HCT116 (cell line): ENCODE data around the gene DOCK2. TPM values are rescaled to one million over a fixed set of nuclear protein-coding genes. Genes with fewer than 3 reads are reported as not detected.

Experiments used
- ATAC-seq: fragments of 200-7000 bp; cut with Tn5 transposase; 2 replicates; pipeline ENCODE4 v1.9.1; 2020; ENCODE audit warnings: mild to moderate bottlenecking, moderate library complexity
- BruUV-seq: library from RNA; stranded (reverse); fragments of 400-500 nt; replicated peaks from 2 replicates; lab custom pipeline; 2021; lab: Mats Ljungman, UMichigan
- CTCF ChIA-PET: fragments of 300-600 bp; sonication (Branson Sonifier 250); formaldehyde crosslinking; loops from one replicate; lab custom pipeline; 2021; ENCODE audit warnings: antibody characterized with exemption; lab: Charles Lee
- POLR2A ChIA-PET: fragments of 300-600, 350-600 bp; sonication (Branson Sonifier 250); formaldehyde crosslinking; loops from one replicate; lab custom pipeline; 2021; ENCODE audit warnings: antibody characterized with exemption; lab: Charles Lee
- RAD21 ChIA-PET, 2 experiments: fragments of 300-600 bp; sonication (Branson Sonifier 250); formaldehyde crosslinking; loops; one replicate each; lab custom pipeline; 2023; ENCODE audit warnings: low total read pairs in 2 of 2; ENCODE audit not compliant: uncharacterized antibody in 2 of 2, unreplicated experiment in 2 of 2, low non-redundant PET in 1 of 2; lab: Charles Lee
- DNase-seq: peaks from one replicate; pipeline ENCODE4 v3.0.0-alpha.2; 2010; ENCODE audit warnings: low read depth, low spot score
- H2AFZ ChIP-seq: fragments of 200-600 bp; shearing (Covaris generic), sonication (generic); 2 replicates; pipeline ENCODE4 v1.6.1; 2017; ENCODE audit warnings: low read depth, mixed run types, mixed read lengths, antibody characterized with exemption, low read length; ENCODE audit not compliant: poor library complexity, severe bottlenecking
- H3K27ac ChIP-seq: 2 replicates; pipeline ENCODE4 v1.5.1; 2012; ENCODE audit warnings: low read depth, low read length
- H3K27me3 ChIP-seq: fragments of 200-600 bp; sonication (generic); 2 replicates; pipeline ENCODE4 v1.6.1; 2016; ENCODE audit warnings: mixed run types, low read length, mixed read lengths; ENCODE audit not compliant: insufficient read depth
- H3K36me3 ChIP-seq, 2 experiments: fragments of 200-500 bp in 1 of 2; fragments of 200-600 bp in 1 of 2; sonication (Bioruptor generic) in 1 of 2; sonication (generic) in 1 of 2; 2 replicates each; pipeline versions ENCODE4 v1.5.1 to v1.6.1; 2014 to 2016; ENCODE audit warnings: low read length in 2 of 2, inconsistent platforms in 1 of 2, mixed read lengths in 1 of 2, mixed run types in 1 of 2; ENCODE audit not compliant: insufficient read depth in 2 of 2, control insufficient read depth in 1 of 2
- H3K4me1 ChIP-seq, 2 experiments: fragments of 200-600 bp in 1 of 2; sonication (generic) in 1 of 2; 2 replicates each; pipeline versions ENCODE4 v1.5.1 to v1.6.1; 2012 to 2017; ENCODE audit warnings: low read length in 2 of 2, inconsistent platforms in 1 of 2, mild to moderate bottlenecking in 1 of 2, mixed read lengths in 1 of 2, mixed run types in 1 of 2, moderate library complexity in 1 of 2; ENCODE audit not compliant: insufficient read depth in 2 of 2, control insufficient read depth in 1 of 2
- H3K4me2 ChIP-seq: fragments of 200-600 bp; sonication (generic); 2 replicates; pipeline ENCODE4 v1.6.1; 2017; ENCODE audit warnings: mixed run types, low read length, mixed read lengths
- H3K4me3 ChIP-seq, 2 experiments: fragments of 200-600 bp in 1 of 2; sonication (generic) in 1 of 2; replicated peaks in 1 of 2; 2 replicates each; pipeline ENCODE4 v1.5.1; 2011 to 2016; ENCODE audit warnings: low read length in 2 of 2, control low read depth in 1 of 2, low read depth in 1 of 2, mild to moderate bottlenecking in 1 of 2, mixed read lengths in 1 of 2, mixed run types in 1 of 2
- H3K79me2 ChIP-seq: fragments of 200-600 bp; sonication (generic); 2 replicates; pipeline ENCODE4 v1.6.1; 2017; ENCODE audit warnings: mild to moderate bottlenecking, mixed run types, low read length, moderate library complexity, mixed read lengths; ENCODE audit not compliant: insufficient read depth
- H3K9ac ChIP-seq: fragments of 200-600 bp; sonication (generic); 2 replicates; pipeline ENCODE4 v1.6.1; 2016; ENCODE audit warnings: low read length, mixed read lengths
- H3K9me2 ChIP-seq: fragments of 200-600 bp; sonication (generic), shearing (Covaris generic); 2 replicates; pipeline ENCODE4 v1.6.1; 2017; ENCODE audit warnings: mixed run types, mild to moderate bottlenecking, moderate library complexity; ENCODE audit not compliant: insufficient read depth
- H3K9me3 ChIP-seq, 2 experiments: fragments of 200-500 bp in 1 of 2; fragments of 200-600 bp in 1 of 2; sonication (Bioruptor generic) in 1 of 2; sonication (generic) in 1 of 2; 2 replicates each; pipeline ENCODE4 v1.6.1; 2014 to 2017; ENCODE audit warnings: low read length in 2 of 2, mixed read lengths in 2 of 2, inconsistent platforms in 1 of 2, low read depth in 1 of 2, mild to moderate bottlenecking in 1 of 2, mixed run types in 1 of 2, moderate library complexity in 1 of 2; ENCODE audit not compliant: control insufficient read depth in 1 of 2, insufficient read depth in 1 of 2
- H4K20me1 ChIP-seq: fragments of 200-600 bp; sonication (generic), shearing (Covaris generic); 2 replicates; pipeline ENCODE4 v1.6.1; 2017; ENCODE audit warnings: mixed run types, mild to moderate bottlenecking, moderate library complexity; ENCODE audit not compliant: insufficient read depth
- CBX3 ChIP-seq: IDR thresholded peaks from 2 replicates; pipeline ENCODE4 v1.6.1; 2012; ENCODE audit warnings: low read depth
- CTCF ChIP-seq, 3 experiments: fragments of 200-600 bp in 1 of 3; sonication (generic) in 1 of 3; IDR thresholded peaks in 2 of 3; conservative IDR thresholded peaks in 1 of 3; 2 replicates each; pipeline ENCODE4 v1.5.1; 2012 to 2017; ENCODE audit warnings: low read depth in 2 of 3, low read length in 2 of 3, antibody characterized with exemption in 1 of 3, borderline replicate concordance in 1 of 3, control low read depth in 1 of 3, mild to moderate bottlenecking in 1 of 3, mixed read lengths in 1 of 3, mixed run types in 1 of 3, moderate library complexity in 1 of 3; ENCODE audit not compliant: insufficient read depth in 1 of 3
- EGR1 ChIP-seq: IDR thresholded peaks from 2 replicates; pipeline ENCODE4 v1.6.1; 2012; ENCODE audit warnings: low read depth
- EZH2 ChIP-seq: fragments of 200-600 bp; sonication (generic); IDR thresholded peaks from 2 replicates; pipeline ENCODE4 v1.6.1; 2017; ENCODE audit warnings: antibody characterized with exemption, mixed run types
- EZH2phosphoT487 ChIP-seq: fragments of 200-600 bp; IDR thresholded peaks from 2 replicates; pipeline ENCODE4 v1.6.1; 2018; ENCODE audit warnings: antibody characterized with exemption, borderline replicate concordance
- FOSL1 ChIP-seq: IDR thresholded peaks from 2 replicates; pipeline ENCODE4 v1.6.1; 2012; ENCODE audit warnings: low read depth
- MAX ChIP-seq: IDR thresholded peaks from 2 replicates; pipeline ENCODE4 v1.6.1; 2012
- POLR2A ChIP-seq: IDR thresholded peaks from 2 replicates; pipeline ENCODE4 v1.7.0; 2011; ENCODE audit warnings: borderline replicate concordance; ENCODE audit not compliant: insufficient read depth, insufficient read length; ENCODE audit errors: extremely low read depth
- POLR2AphosphoS5 ChIP-seq: IDR thresholded peaks from 2 replicates; pipeline ENCODE4 v1.6.1; 2011; ENCODE audit warnings: mild to moderate bottlenecking, low read depth, low read length, moderate library complexity
- SIN3A ChIP-seq: IDR thresholded peaks from 2 replicates; pipeline ENCODE4 v1.6.1; 2012; ENCODE audit warnings: low read depth
- YY1 ChIP-seq: IDR thresholded peaks from 2 replicates; pipeline ENCODE4 v1.6.1; 2011; ENCODE audit warnings: low read length, low read depth, moderate library complexity, mild to moderate bottlenecking; ENCODE audit not compliant: insufficient replicate concordance; ENCODE audit errors: extremely low read depth
- intact Hi-C: fragments of 100-400 bp; cut with micrococcal nuclease; formaldehyde crosslinking; loops from 2 replicates; pipeline ENCODE4 v1.10.0; 2022
- total RNA-seq: library from RNA; stranded (reverse); gene quantifications from one replicate; pipeline ENCODE4 v1.2.1, GENCODE V29; 2021; ENCODE audit not compliant: unreplicated experiment

Gene DOCK2
- total RNA-seq, 1 experiment from 2014 or later = 0.89 TPM

GRCh38 chr5:169956756-169957155 is 319.7 kb downstream of the DOCK2 start:
- no peaks in the 10 kb centered on the region for H3K9me2 ChIP-seq
- TF ChIP-seq YY1 = no peak
- TF ChIP-seq SIN3A = no peak
- TF ChIP-seq EZH2phosphoT487 = no peak
- no peak for TF ChIP-seq POLR2A
- no peak for TF ChIP-seq EZH2
- no peak for TF ChIP-seq CBX3
- no peak for TF ChIP-seq EGR1
- TF ChIP-seq MAX = no peak
- TF ChIP-seq POLR2AphosphoS5 = no peak
- no peak for TF ChIP-seq CTCF (IDR thresholded peaks at IDR 0.05 in 2 of 3, conservative IDR thresholded peaks at IDR 0.05 in 1 of 3; ENCODE audit: borderline replicate concordance in 1 of 3, insufficient read depth in 1 of 3, low read depth in 2 of 3, low read length in 2 of 3)
- TF ChIP-seq FOSL1 = no peak
- TF ChIP-seq, all 23 proteins: peak for 0
- ATAC-seq (no peak), DNase-seq (no peak)
- Histone ChIP-seq H3K9ac (no peak overlapping the region), H3K27ac (no peak overlapping the region), H4K20me1 (no peaks in the 10 kb centered on the region), H3K79me2 (no peaks in the 10 kb centered on the region), H3K36me3 (no peaks in the 10 kb centered on the region), H3K27me3 (peaks cover 64% of the 10 kb centered on the region), H2AFZ (no peak overlapping the region), H3K9me3 (no peaks in the 10 kb centered on the region), H3K4me3 (no peak overlapping the region), H3K4me2 (no peak overlapping the region), H3K4me1 (no peaks in the 10 kb centered on the region)
- ChIA-PET CTCF (no interaction called here), RAD21 (no interaction called here), POLR2A (no interaction called here)
- intact Hi-C loops = no loop called here
- BruUV-seq = no TSS peak
